Mesothelial cell of epicardium (in vitro differentiated cells): ENCODE results near the gene TMEM123. TPM values are rescaled to one million over a fixed set of nuclear protein-coding genes. Genes with fewer than 3 reads are reported as not detected.
A peak's percentile ranks its signal among the peaks of the same experiment; 100 is the strongest.

ENCODE experiments used
- DNase-seq, 2 experiments: peaks; one replicate each; pipeline ENCODE4 v3.0.0; 2021; ENCODE audit warnings: low spot score in 2 of 2; ENCODE audit not compliant: unreplicated experiment in 2 of 2
- H3K27ac Mint-ChIP-seq: 2 replicates; pipeline ENCODE4 v1.8.0; 2021; ENCODE audit warnings: mixed read lengths
- H3K27me3 Mint-ChIP-seq: 2 replicates; pipeline ENCODE4 v1.8.0; 2021; ENCODE audit warnings: low read depth, mixed read lengths
- H3K36me3 Mint-ChIP-seq: 2 replicates; pipeline ENCODE4 v1.8.0; 2021; ENCODE audit warnings: mixed read lengths
- H3K4me1 Mint-ChIP-seq: 2 replicates; pipeline ENCODE4 v1.8.0; 2021; ENCODE audit warnings: mixed read lengths
- H3K4me3 Mint-ChIP-seq: 2 replicates; pipeline ENCODE4 v1.8.0; 2021; ENCODE audit warnings: mild to moderate bottlenecking, moderate library complexity, mixed read lengths
- H3K9me3 Mint-ChIP-seq: 2 replicates; pipeline ENCODE4 v1.8.0; 2021; ENCODE audit warnings: mixed read lengths
- total RNA-seq: library from RNA; stranded (reverse); gene quantifications from 3 replicates; pipeline ENCODE4 v1.2.1, GENCODE V29; 2021
- TF ChIP-seq, protein P1 (sequence below): fragments of 200-600 bp; sonication (generic); IDR thresholded peaks from one replicate; pipeline ENCODE4 v1.5.0; 2021; ENCODE audit warnings: antibody characterized with exemption; ENCODE audit not compliant: unreplicated experiment

The TMEM123 gene
- total RNA-seq, 1 donor from 2014 or later = 131 TPM

DNA sequence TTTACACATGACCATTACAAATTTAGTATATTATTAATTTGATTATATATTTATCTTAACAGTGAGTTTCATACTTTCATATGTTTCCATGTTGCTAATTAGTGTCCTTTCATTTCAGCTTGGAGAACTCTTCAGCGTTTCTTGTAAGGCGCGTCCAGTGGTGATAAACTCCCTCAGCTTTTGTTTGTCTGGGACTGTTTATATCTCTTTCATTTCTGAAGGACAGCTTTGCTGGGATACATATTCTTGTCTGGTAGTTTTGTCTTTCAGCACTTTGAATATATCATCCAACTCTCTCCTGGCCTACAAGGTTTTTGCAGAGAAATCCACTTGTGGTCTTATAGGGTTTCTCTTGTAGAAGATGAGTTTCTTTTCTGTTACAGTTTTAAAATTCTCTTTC lies 93.2 kb downstream of the TMEM123 start:
- DNase-seq = no peak
- Mint-ChIP-seq H3K27me3 (no peaks in the 10 kb centered on the region), H3K36me3 (peaks cover 71% of the 10 kb centered on the region), H3K27ac (no peak overlapping the region), H3K4me1 (no peaks in the 10 kb centered on the region), H3K9me3 (peaks cover 40% of the 10 kb centered on the region), H3K4me3 (no peak overlapping the region)
- TF ChIP-seq, protein P1, sequence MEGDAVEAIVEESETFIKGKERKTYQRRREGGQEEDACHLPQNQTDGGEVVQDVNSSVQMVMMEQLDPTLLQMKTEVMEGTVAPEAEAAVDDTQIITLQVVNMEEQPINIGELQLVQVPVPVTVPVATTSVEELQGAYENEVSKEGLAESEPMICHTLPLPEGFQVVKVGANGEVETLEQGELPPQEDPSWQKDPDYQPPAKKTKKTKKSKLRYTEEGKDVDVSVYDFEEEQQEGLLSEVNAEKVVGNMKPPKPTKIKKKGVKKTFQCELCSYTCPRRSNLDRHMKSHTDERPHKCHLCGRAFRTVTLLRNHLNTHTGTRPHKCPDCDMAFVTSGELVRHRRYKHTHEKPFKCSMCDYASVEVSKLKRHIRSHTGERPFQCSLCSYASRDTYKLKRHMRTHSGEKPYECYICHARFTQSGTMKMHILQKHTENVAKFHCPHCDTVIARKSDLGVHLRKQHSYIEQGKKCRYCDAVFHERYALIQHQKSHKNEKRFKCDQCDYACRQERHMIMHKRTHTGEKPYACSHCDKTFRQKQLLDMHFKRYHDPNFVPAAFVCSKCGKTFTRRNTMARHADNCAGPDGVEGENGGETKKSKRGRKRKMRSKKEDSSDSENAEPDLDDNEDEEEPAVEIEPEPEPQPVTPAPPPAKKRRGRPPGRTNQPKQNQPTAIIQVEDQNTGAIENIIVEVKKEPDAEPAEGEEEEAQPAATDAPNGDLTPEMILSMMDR = no peak

DNA sequence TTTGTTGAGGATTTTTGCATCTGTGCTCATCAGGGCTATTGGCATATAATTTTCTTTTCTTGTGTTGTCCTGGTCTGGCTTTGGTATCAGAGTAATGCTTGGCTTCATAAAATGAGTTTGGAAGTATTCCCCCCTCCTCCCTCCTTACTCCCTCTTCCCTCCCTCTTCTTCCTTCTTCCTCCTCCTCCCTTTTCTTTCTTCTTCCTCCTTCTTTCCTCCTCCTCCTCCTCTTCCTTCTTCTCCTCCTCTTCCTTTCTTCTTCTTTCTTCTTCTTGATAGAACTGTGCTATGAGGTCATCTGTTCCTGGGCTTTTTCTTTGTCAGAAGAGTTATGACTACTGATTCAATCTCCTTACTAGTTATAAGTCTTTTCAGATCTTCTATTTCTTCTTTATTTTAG lies 95.4 kb downstream of the TMEM123 start:
- no peaks in the 10 kb centered on the region for H3K27me3 Mint-ChIP-seq
- peaks cover 42% of the 10 kb centered on the region for H3K9me3 Mint-ChIP-seq
- TF ChIP-seq, protein P1 = no peak
- DNase-seq = no peak
- H3K4me1 Mint-ChIP-seq = no peaks in the 10 kb centered on the region
- peaks cover 67% of the 10 kb centered on the region for H3K36me3 Mint-ChIP-seq
- H3K27ac Mint-ChIP-seq = no peak overlapping the region
- no peak overlapping the region for H3K4me3 Mint-ChIP-seq

DNA sequence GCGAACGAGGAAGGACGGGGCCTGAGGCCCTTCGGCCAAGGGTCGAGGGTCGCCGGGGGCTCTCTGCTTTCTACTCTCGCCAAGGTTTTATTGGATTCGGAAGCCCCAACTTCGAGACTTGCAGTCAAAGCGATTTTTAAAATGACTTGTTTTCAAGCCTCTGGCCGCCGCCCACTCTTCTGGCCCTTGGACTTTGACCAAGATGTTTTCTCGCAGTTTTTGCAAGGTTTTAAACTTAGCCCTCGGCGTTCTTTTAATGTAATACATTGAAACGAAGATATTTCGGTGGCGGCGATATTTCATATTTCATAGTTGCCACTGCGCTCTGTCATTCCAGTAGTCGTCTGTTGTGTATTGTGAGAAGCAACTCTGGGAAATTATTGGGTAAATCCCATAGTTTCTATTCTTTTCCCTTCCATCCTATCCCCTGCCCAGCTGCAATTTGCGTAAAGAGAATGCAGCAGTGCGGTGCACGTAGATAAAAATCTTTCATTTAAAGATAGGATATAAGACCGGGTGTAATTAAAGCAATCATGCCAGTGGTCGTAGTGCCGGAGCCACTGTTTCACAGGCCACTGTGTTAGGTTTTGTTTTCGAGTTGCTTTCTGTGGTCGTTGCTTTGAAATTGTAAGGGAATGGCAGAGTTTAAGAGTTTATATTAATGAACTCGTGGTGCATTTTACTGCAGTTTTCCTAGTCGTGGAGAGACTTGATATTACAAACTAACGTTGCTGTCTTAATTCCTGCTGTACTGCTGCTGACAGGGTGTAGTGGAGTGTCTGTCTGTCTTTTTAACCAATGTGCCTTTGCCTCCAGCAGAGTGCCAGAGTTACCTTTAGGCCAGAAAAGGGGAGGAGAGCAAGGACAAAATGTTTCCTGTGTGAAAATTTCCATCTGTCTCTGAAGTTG lies 104.8 kb downstream of the TMEM123 start:
- Mint-ChIP-seq H3K4me3 (peak overlapping the region; percentile 96), H3K4me1 (peaks cover 24% of the 10 kb centered on the region), H3K9me3 (no peaks in the 10 kb centered on the region), H3K27ac (peak overlapping the region; percentile 99), H3K36me3 (peaks cover 7% of the 10 kb centered on the region), H3K27me3 (no peaks in the 10 kb centered on the region)
- TF ChIP-seq, protein P1 = no peak
- no peak for DNase-seq

DNA sequence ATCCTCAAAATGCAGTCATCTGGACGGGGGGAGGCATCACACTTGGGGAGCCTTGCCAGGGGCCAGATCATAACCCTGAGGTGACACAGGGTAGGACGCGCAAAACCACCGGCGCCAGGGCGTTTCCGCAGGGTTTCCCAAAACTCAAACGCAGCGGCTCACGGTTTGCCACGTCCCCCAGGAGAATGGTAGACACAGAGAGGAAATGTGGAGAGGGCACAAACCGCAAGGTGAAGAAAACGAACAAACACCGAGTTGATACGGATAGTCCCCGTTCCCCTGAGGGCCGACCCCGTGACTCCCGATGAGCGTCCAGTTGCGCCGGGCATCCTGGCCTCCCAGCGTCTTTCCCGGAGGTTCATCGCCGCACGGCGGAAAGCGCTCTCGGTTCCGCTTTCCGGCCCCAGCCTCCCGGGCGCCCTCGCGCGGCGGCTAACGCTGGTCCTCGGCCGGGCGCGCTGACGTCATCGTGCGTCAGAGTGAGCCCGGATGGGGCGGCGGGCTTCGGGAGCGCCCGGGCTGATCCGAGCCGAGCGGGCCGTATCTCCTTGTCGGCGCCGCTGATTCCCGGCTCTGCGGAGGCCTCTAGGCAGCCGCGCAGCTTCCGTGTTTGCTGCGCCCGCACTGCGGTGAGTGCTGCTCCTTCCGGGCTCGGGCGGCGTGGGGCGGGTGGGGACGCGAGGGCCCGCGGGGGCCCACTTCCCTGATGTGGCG lies 105.7 kb downstream of the TMEM123 start, which contains the start of gene BIRC2:
BIRC2 (plus strand) TSS at position 467 of the 714 bp plus-strand sequence. CDS start 2,641 bp downstream, outside the sequence.
- Mint-ChIP-seq H3K27ac (peak within 1 kb of the TSS; percentile 99), H3K27me3 (no peaks in the 10 kb centered on the region), H3K4me3 (peak within 1 kb of the TSS; percentile 96), H3K4me1 (peaks cover 24% of the 10 kb centered on the region), H3K9me3 (no peaks in the 10 kb centered on the region), H3K36me3 (peaks cover 7% of the 10 kb centered on the region)
- peak; percentile 94 to 98 for DNase-seq
- TF ChIP-seq, protein P1 = peak; percentile 61

DNA sequence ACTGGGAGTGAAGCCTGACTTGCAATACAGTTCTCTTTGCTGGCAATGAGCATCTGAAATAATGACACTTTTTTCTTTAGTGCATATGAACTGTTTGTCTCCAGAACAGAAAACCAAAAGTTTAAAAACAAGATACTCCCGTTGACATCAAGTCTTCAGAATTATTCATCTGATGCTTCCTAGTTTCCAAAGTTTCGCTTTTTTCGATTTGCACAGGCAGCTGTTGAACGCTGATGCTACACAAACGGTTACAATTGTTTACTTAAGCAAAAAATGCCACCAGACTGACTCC lies 106.2 kb downstream of the TMEM123 start:
- Mint-ChIP-seq H3K27ac (peak overlapping the region; percentile 99), H3K27me3 (no peaks in the 10 kb centered on the region), H3K4me1 (peaks cover 26% of the 10 kb centered on the region)

More for the DNA sequence above, 106.2 kb downstream of the TMEM123 start:
- H3K36me3 Mint-ChIP-seq = peaks cover 3% of the 10 kb centered on the region
- peak overlapping the region; percentile 96 for H3K4me3 Mint-ChIP-seq
- TF ChIP-seq, protein P1 = no peak
- no peak for DNase-seq
- H3K9me3 Mint-ChIP-seq = no peaks in the 10 kb centered on the region

Other genes with a start within 250 kb of the TMEM123 start
- gene BIRC3, start 135.3 kb downstream of the TMEM123 start, total RNA-seq = 1.4 to 2.2 TPM (median 1.8 TPM) in 3 replicates
- 39.8 to 42.8 TPM (median 42.7 TPM) in 3 replicates for gene BIRC2, start 105.6 kb downstream of the TMEM123 start, total RNA-seq
- gene MMP7, start 78.0 kb upstream of the TMEM123 start, total RNA-seq = 0.20 TPM in 1 of 3 replicates, not detected in the others
- gene MMP20, start 172.6 kb upstream of the TMEM123 start, total RNA-seq = not detected in 3 replicates